Measurements from ENCODE around the gene FARSB. TPM values are rescaled to one million over a fixed set of nuclear protein-coding genes. Genes with fewer than 3 reads are reported as not detected.
"Not testable (repeated sequence)": the region's sequence is repeated elsewhere in the genome, so short reads cannot be mapped to it uniquely, and the experiment has no call there.

Gene FARSB
- 12.6 TPM for total RNA-seq

GRCh38 chr2:222655787-222656525, at the start of gene FARSB:
Gene FARSB, minus strand, starts transcription at chr2:222656092. Its CDS starts 19 bp downstream, at chr2:222656073.
- DNase-seq, result peak; percentile 98

- DNase-seq, result no peak
Measured at GRCh38 chr2:222703886-222704285, 48.0 kb upstream of the FARSB start.

- no peak for DNase-seq
Measured at GRCh38 chr2:222703091-222703490, 47.2 kb upstream of the FARSB start.

- DNase-seq, result no peak
Measured at GRCh38 chr2:222701721-222702131, 45.8 kb upstream of the FARSB start.

GRCh38 chr2:222701233-222701632, 45.3 kb upstream of the FARSB start:
- DNase-seq, result no peak

- DNase-seq, result no peak
Measured at GRCh38 chr2:222698276-222698675, 42.4 kb upstream of the FARSB start.

- DNase-seq, result no peak
Measured at GRCh38 chr2:222693837-222694236, 37.9 kb upstream of the FARSB start.

GRCh38 chr2:222693413-222693812, 37.5 kb upstream of the FARSB start:
- DNase-seq, result not testable (repeated sequence)

- peak; percentile 53 for DNase-seq
Measured at GRCh38 chr2:222690564-222691200, 34.8 kb upstream of the FARSB start.

- no peak for DNase-seq
Measured at GRCh38 chr2:222689322-222689721, 33.4 kb upstream of the FARSB start.

GRCh38 chr2:222688917-222689316, 33.0 kb upstream of the FARSB start:
- DNase-seq, result peak; percentile 48

- DNase-seq, result no peak
Measured at GRCh38 chr2:222686086-222686750, 30.3 kb upstream of the FARSB start.

- peak; percentile 46 for DNase-seq
Measured at GRCh38 chr2:222683805-222684204, 27.9 kb upstream of the FARSB start.

GRCh38 chr2:222677981-222678380, 22.1 kb upstream of the FARSB start:
- no peak for DNase-seq

- no peak for DNase-seq
Measured at GRCh38 chr2:222673883-222674282, 18.0 kb upstream of the FARSB start.

- no peak for DNase-seq
Measured at GRCh38 chr2:222673273-222673672, 17.4 kb upstream of the FARSB start.

GRCh38 chr2:222672068-222672401, 16.1 kb upstream of the FARSB start:
- DNase-seq, result no peak

GRCh38 chr2:222671259-222672067, 15.6 kb upstream of the FARSB start, which contains the start of gene MOGAT1:
Gene MOGAT1, plus strand, starts transcription at chr2:222671658. Its CDS starts 128 bp downstream, at chr2:222671786.
- no peak for DNase-seq

- no peak for DNase-seq
Measured at GRCh38 chr2:222670191-222671038, 14.5 kb upstream of the FARSB start.

- no peak for DNase-seq
Measured at GRCh38 chr2:222669353-222669752, 13.5 kb upstream of the FARSB start.

- no peak for DNase-seq
Measured at GRCh38 chr2:222668494-222669154, 12.7 kb upstream of the FARSB start.
